Neural cell (in vitro differentiated cells): Measurements from ENCODE around the gene SND1. TPM values are rescaled to one million over a fixed set of nuclear protein-coding genes. Genes with fewer than 3 reads are reported as not detected.

Experiments used
- H2AFZ ChIP-seq: fragments of 200-600, 300-800 bp; sonication (generic), shearing (Covaris generic); 2 replicates; pipeline ENCODE4 v1.6.0; 2014; ENCODE audit warnings: low read depth, mild to moderate bottlenecking, antibody characterized with exemption, low read length, moderate library complexity
- H3F3A ChIP-seq: fragments of 200-600 bp; shearing (Covaris generic); 2 replicates; pipeline ENCODE4 v1.6.1; 2016; ENCODE audit warnings: mild to moderate bottlenecking, moderate library complexity, mixed read lengths, antibody characterized with exemption, low read length; ENCODE audit not compliant: insufficient read depth, poor library complexity, severe bottlenecking
- H3K27ac ChIP-seq: fragments of 200-600, 300-800 bp; sonication (generic), shearing (Covaris generic); 2 replicates; pipeline ENCODE4 v1.5.1; 2014; ENCODE audit warnings: mild to moderate bottlenecking, low read length, moderate library complexity
- H3K27me3 ChIP-seq: fragments of 300-800, 200-600 bp; sonication (generic), shearing (Covaris generic); 2 replicates; pipeline ENCODE4 v1.6.0; 2014; ENCODE audit warnings: mild to moderate bottlenecking, low read depth, low read length, moderate library complexity; ENCODE audit not compliant: insufficient read depth
- H3K36me3 ChIP-seq: fragments of 300-800, 200-600 bp; sonication (generic), shearing (Covaris generic); 2 replicates; pipeline ENCODE4 v1.5.1; 2014; ENCODE audit warnings: mild to moderate bottlenecking, antibody characterized with exemption, low read length, moderate library complexity; ENCODE audit not compliant: insufficient read depth
- H3K4me2 ChIP-seq: fragments of 300-800, 200-600 bp; sonication (generic), shearing (Covaris generic); 2 replicates; pipeline ENCODE4 v1.6.0; 2014; ENCODE audit warnings: mild to moderate bottlenecking, low read length
- H3K4me3 ChIP-seq: fragments of 300-800, 200-600 bp; sonication (generic), shearing (Covaris generic); 2 replicates; pipeline ENCODE4 v1.5.1; 2014; ENCODE audit warnings: mild to moderate bottlenecking, low read length, moderate library complexity
- H3K79me2 ChIP-seq: fragments of 200-600 bp; shearing (Covaris generic); replicated peaks from 2 replicates; pipeline ENCODE4 v1.6.0; 2014; ENCODE audit warnings: mild to moderate bottlenecking, low read length, moderate library complexity; ENCODE audit not compliant: insufficient read depth
- H3K9ac ChIP-seq: fragments of 300-800, 200-600 bp; sonication (generic), shearing (Covaris generic); 2 replicates; pipeline ENCODE4 v1.6.1; 2016; ENCODE audit warnings: mild to moderate bottlenecking, low read length, mixed read lengths
- H3K9me2 ChIP-seq: fragments of 200-600 bp; shearing (Covaris generic); 2 replicates; pipeline ENCODE4 v1.6.1; 2016; ENCODE audit warnings: mild to moderate bottlenecking, low read length, mixed read lengths; ENCODE audit not compliant: insufficient read depth
- H3K9me3 ChIP-seq: fragments of 200-600, 300-800 bp; sonication (generic), shearing (Covaris generic); 2 replicates; pipeline ENCODE4 v1.6.1; 2016; ENCODE audit warnings: mild to moderate bottlenecking, mixed run types, low read length, moderate library complexity, mixed read lengths
- H4K20me1 ChIP-seq: fragments of 200-600 bp; shearing (Covaris generic); 2 replicates; pipeline ENCODE4 v1.6.1; 2016; ENCODE audit warnings: mild to moderate bottlenecking, mixed run types; ENCODE audit not compliant: insufficient read depth
- EP300 ChIP-seq: fragments of 450-650 bp; conservative IDR thresholded peaks from 2 replicates; pipeline ENCODE4 v1.6.1; 2014; ENCODE audit warnings: antibody characterized with exemption, mild to moderate bottlenecking, moderate library complexity; ENCODE audit not compliant: poor library complexity, severe bottlenecking
- EZH2 ChIP-seq: fragments of 200-600, 300-800 bp; shearing (Covaris generic), sonication (generic); IDR thresholded peaks from 2 replicates; pipeline ENCODE4 v1.6.1; 2014; ENCODE audit warnings: antibody characterized with exemption, low read length, borderline replicate concordance, mild to moderate bottlenecking; ENCODE audit not compliant: insufficient read depth, poor library complexity, severe bottlenecking
- MXI1 ChIP-seq: fragments of 450-650 bp; conservative IDR thresholded peaks from 2 replicates; pipeline ENCODE4 v1.6.1; 2014; ENCODE audit warnings: antibody characterized with exemption, mild to moderate bottlenecking; ENCODE audit not compliant: poor library complexity, severe bottlenecking
- POLR2AphosphoS5 ChIP-seq: IDR thresholded peaks from 2 replicates; pipeline ENCODE4 v1.6.1; 2012
- RAD21 ChIP-seq: fragments of 450-650 bp; conservative IDR thresholded peaks from 2 replicates; pipeline ENCODE4 v1.6.1; 2014; ENCODE audit warnings: antibody characterized with exemption, mild to moderate bottlenecking, moderate library complexity
- SMC3 ChIP-seq: fragments of 450-650 bp; conservative IDR thresholded peaks from 2 replicates; pipeline ENCODE4 v1.6.1; 2014; ENCODE audit warnings: antibody characterized with exemption, mild to moderate bottlenecking, moderate library complexity; ENCODE audit not compliant: poor library complexity
- TAF1 ChIP-seq: IDR thresholded peaks from 2 replicates; pipeline ENCODE4 v1.6.1; 2012; ENCODE audit warnings: low read depth
- polyA plus RNA-seq: library from polyadenylated mRNA; depleted of rRNA; stranded (reverse); fragments of >200 nt; gene quantifications from 2 replicates; pipeline ENCODE4 v1.2.3, GENCODE V29; 2014
- TF ChIP-seq, protein P1 (sequence below): IDR thresholded peaks from 2 replicates; pipeline ENCODE4 v1.6.1; 2012; ENCODE audit warnings: borderline replicate concordance
- TF ChIP-seq, protein P2 (sequence below): fragments of 450-650 bp; IDR thresholded peaks from 2 replicates; pipeline ENCODE4 v1.5.1; 2014; ENCODE audit warnings: antibody characterized with exemption, mild to moderate bottlenecking, moderate library complexity; ENCODE audit not compliant: poor library complexity, severe bottlenecking

Gene SND1
- polyA plus RNA-seq, 1 donor from 2014 or later, result 37.4 TPM

DNA sequence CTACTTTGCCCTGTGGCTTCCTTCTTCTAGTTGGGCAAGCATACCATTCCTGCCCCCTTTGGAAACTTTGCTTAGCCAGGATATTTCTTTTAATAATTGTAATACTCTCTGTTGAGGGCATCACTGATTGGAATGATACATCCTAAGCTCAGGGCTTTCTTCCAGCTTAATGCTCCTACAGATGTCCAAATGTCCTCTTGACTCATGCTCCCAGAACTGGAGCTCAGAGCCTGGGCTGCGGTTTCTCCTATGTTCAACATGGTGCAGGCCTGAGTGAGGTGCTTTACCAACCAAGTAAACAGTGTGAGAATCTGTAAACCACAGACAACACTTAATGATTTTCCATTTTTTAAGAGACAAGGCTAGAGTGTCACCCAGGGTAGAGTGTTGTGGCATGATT is 270.7 kb downstream of the SND1 start:
- Histone ChIP-seq H3K9me2 (no peaks in the 10 kb centered on the region), H3K4me3 (no peak overlapping the region), H3K79me2 (no peaks in the 10 kb centered on the region), H3K4me2 (no peak overlapping the region), H3K36me3 (no peaks in the 10 kb centered on the region), H2AFZ (no peak overlapping the region), H4K20me1 (no peaks in the 10 kb centered on the region), H3K27ac (no peak overlapping the region), H3K27me3 (no peaks in the 10 kb centered on the region), H3F3A (no peaks in the 10 kb centered on the region), H3K9ac (no peak overlapping the region), H3K9me3 (no peaks in the 10 kb centered on the region)
- TF ChIP-seq SMC3 (no peak), EP300 (no peak), RAD21 (no peak), EZH2 (no peak), MXI1 (no peak), TAF1 (no peak), POLR2AphosphoS5 (no peak)
- TF ChIP-seq, protein P1, sequence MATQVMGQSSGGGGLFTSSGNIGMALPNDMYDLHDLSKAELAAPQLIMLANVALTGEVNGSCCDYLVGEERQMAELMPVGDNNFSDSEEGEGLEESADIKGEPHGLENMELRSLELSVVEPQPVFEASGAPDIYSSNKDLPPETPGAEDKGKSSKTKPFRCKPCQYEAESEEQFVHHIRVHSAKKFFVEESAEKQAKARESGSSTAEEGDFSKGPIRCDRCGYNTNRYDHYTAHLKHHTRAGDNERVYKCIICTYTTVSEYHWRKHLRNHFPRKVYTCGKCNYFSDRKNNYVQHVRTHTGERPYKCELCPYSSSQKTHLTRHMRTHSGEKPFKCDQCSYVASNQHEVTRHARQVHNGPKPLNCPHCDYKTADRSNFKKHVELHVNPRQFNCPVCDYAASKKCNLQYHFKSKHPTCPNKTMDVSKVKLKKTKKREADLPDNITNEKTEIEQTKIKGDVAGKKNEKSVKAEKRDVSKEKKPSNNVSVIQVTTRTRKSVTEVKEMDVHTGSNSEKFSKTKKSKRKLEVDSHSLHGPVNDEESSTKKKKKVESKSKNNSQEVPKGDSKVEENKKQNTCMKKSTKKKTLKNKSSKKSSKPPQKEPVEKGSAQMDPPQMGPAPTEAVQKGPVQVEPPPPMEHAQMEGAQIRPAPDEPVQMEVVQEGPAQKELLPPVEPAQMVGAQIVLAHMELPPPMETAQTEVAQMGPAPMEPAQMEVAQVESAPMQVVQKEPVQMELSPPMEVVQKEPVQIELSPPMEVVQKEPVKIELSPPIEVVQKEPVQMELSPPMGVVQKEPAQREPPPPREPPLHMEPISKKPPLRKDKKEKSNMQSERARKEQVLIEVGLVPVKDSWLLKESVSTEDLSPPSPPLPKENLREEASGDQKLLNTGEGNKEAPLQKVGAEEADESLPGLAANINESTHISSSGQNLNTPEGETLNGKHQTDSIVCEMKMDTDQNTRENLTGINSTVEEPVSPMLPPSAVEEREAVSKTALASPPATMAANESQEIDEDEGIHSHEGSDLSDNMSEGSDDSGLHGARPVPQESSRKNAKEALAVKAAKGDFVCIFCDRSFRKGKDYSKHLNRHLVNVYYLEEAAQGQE, result no peak
- TF ChIP-seq, protein P2, sequence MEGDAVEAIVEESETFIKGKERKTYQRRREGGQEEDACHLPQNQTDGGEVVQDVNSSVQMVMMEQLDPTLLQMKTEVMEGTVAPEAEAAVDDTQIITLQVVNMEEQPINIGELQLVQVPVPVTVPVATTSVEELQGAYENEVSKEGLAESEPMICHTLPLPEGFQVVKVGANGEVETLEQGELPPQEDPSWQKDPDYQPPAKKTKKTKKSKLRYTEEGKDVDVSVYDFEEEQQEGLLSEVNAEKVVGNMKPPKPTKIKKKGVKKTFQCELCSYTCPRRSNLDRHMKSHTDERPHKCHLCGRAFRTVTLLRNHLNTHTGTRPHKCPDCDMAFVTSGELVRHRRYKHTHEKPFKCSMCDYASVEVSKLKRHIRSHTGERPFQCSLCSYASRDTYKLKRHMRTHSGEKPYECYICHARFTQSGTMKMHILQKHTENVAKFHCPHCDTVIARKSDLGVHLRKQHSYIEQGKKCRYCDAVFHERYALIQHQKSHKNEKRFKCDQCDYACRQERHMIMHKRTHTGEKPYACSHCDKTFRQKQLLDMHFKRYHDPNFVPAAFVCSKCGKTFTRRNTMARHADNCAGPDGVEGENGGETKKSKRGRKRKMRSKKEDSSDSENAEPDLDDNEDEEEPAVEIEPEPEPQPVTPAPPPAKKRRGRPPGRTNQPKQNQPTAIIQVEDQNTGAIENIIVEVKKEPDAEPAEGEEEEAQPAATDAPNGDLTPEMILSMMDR, result no peak

DNA sequence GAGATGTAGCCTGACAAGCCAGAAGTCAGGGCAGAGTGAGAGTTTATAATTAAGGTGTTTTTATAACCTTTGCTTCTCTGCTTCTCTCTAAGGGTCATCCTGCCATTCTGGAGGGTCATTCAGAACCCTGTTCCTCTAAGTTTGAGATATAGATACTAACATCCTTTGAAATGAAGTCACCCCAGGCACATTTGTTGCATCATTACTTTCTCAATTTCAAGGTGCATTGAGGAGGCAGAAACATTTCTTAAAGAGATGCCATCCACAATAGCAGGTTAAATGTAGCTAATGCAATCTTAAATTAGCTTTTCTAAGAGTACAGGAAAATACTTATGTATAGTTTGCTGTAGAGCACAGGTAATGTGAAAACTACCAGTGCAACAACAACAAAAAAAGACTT is 272.9 kb downstream of the SND1 start:
- Histone ChIP-seq H3K27ac (no peak overlapping the region), H3K9me3 (no peaks in the 10 kb centered on the region), H3K9me2 (no peaks in the 10 kb centered on the region), H3K9ac (no peak overlapping the region), H4K20me1 (no peaks in the 10 kb centered on the region), H3K4me2 (no peak overlapping the region), H3K27me3 (no peaks in the 10 kb centered on the region), H2AFZ (no peak overlapping the region), H3K36me3 (no peaks in the 10 kb centered on the region), H3F3A (no peaks in the 10 kb centered on the region), H3K79me2 (no peaks in the 10 kb centered on the region), H3K4me3 (no peak overlapping the region)
- TF ChIP-seq POLR2AphosphoS5 (no peak), EZH2 (no peak), RAD21 (no peak), TAF1 (no peak), MXI1 (no peak), EP300 (no peak), SMC3 (no peak)
- TF ChIP-seq, protein P2, result no peak
- TF ChIP-seq, protein P1, result no peak
